DMS79 treated with DMSO at 0.1 percent for 48 hours (cell line): ENCODE data around the gene TJP3.

Experiments
- DNase-seq: peaks from one replicate; lab custom pipeline; 2025; lab: John Stamatoyannopoulos, UW

The TJP3 gene

GRCh38 chr19:3690551-3691371, 17.4 kb upstream of the TJP3 start:
- no peak for DNase-seq

DNA sequence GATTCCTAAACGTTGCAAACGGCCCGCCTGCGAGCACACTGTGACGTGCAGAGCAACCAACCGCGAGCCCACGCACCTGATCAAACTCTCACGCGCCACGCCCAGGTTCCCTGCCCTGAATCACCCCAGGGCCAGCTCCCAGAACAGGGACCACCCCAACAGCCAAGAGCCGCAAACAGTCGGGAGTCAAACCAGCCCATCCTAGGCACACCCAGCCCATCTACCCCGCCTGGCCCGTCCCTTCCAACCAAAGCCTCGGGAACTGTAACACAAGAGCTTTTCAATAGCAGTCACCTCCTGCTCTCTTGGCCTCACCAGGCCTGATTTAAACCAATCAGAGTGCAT, 16.8 kb upstream of the TJP3 start:
- DNase-seq = no peak

- DNase-seq = no peak
Measured at GRCh38 chr19:3691726-3692125, 16.5 kb upstream of the TJP3 start.

- DNase-seq = no peak
Measured at GRCh38 chr19:3692141-3693024, 15.8 kb upstream of the TJP3 start.

GRCh38 chr19:3693025-3693925, 14.9 kb upstream of the TJP3 start:
- DNase-seq = no peak

DNA sequence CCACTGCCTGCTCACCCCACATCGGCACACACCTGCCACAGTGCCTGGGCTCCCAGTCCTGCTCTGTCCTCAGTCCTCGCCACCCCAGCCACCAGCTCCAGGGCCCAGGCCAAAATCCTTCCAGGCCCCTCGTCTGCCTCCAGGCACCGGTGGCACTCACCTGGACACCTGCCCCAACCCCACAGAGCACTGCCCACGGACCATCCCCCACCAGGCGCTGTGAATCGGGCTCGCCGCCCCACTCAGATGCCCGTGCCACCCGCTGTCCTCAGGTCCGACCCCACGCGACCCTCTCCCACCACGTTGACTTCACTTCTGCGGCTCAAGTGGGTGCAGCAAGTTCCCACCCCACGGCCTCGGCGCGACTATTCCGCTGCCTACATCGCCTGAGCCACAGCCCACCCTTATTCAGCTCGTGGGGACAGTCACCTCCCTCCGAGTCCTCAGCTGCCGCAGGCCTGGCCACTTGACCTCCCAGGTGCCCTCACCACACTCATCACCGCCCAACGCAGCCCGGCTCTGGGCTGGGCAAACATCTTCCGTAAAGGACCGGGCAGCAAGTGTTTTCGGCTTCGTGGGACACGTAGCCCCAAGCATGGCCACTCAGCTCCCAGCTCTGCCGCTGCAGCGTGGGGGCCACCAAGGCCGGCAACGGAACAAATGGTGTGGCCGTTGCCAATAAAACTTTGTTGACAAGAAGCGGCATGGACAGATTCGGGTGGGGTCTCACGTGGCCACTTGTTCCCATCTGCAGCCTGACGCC, 13.6 kb upstream of the TJP3 start:
- DNase-seq = no peak

DNA sequence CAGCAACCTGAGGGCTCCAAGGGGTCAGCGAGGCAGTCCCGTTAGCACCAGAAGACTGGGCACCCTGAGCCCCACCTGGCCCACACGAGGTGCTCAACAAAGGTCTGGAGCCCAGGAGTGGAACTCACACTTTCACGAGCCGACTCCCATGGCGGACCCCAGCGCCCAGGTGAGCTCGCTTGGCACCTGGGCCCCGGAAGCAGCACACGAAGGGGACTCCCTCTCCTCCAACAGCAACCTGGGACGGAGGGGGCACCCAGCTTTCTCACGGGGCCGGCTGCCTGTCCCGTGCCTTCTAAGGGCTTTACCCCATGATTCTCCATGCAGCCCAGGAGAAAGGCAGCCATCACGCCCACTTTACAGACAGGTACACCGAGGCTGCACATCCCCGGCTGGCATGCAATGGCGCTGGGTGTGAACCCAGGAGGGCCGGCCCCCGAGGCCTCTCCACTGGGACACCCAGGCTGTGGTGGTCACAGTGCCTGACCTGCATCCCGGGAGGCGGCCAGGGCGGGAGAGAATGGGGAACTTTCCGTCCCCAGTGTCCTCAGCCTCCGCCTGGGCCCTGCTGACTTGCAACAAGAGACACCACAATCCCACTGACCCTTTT, 13.0 kb upstream of the TJP3 start:
- DNase-seq = no peak

- no peak for DNase-seq
Measured at GRCh38 chr19:3695986-3696659, 12.1 kb upstream of the TJP3 start.

DNA sequence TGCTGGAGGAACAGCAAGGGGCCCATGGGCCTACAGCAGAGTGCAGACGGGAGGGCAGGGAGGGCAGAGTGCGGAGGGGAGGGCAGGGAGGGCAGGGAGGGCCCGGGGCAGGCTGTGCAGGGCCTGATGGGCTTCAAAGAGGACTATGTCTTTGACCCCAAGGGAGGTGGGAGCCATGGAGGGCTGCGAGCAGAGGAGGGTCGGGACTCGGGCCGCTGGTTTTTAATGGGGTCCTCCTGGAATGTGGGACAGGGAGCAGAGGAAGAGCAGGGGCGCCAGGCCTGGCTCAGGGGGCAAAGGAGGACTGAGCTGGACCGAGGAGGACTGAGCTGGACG, 11.6 kb upstream of the TJP3 start:
- no peak for DNase-seq

GRCh38 chr19:3697094-3697493, 11.1 kb upstream of the TJP3 start:
- no peak for DNase-seq

DNA sequence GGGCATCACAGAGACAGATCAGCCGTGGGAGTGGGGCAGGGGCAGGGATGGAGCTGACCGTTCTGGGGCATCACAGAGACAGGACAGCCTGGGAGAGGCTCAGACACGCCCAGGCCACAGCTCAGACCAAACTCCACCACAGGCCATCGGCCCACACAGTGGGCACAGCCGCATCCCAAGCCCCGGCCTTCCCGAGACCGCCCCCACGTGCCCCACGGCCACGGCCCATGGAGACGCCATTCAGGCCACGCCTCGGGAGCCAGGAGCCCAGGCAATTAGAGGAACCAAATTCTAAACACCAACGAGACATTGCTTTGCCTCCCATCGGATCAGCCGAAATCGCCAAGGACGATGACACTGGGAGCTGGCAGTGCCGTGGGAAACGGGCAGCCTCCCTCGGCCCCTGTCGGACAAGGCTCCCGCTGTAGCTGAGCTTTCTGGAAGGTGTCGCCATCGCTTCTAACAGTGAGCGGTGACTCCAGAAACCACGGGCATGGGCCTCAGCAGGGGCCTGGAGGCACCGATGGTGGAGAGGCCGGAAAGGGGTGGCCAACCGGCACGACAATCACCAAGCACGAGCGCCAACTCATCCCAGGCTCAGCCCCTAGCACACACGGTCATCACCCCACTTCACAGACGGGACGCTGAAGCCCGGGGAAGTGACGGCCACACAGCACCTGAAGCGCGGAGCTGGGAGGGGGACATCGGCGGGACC, 10.4 kb upstream of the TJP3 start:
- DNase-seq = no peak

- DNase-seq = no peak
Measured at GRCh38 chr19:3698386-3698950, 9.7 kb upstream of the TJP3 start.

- DNase-seq = no peak
Measured at GRCh38 chr19:3698974-3699740, 9.0 kb upstream of the TJP3 start.

GRCh38 chr19:3699741-3700241, 8.4 kb upstream of the TJP3 start:
- no peak for DNase-seq

- peak; percentile 59 for DNase-seq
Measured at GRCh38 chr19:3700242-3701032, 7.7 kb upstream of the TJP3 start, which contains the start of gene PIP5K1C. TSS of gene PIP5K1C (minus strand) at chr19:3700468. CDS start at chr19:3700390, 78 bp downstream.

DNA sequence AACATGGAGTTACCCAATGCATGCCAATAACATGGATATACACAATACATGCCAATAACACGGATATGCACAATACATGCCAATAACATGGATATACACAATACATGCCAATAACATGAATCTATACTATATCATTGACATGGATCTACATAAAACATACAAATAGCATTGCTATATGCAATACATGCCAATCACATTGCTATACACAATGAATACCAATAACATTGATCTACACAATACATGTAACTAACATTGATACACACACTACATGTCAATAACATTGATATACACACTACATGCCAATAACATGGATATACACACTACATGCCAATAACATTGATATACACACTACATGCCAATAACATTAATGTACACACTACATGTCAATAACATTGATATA, 7.0 kb upstream of the TJP3 start:
- no peak for DNase-seq

DNA sequence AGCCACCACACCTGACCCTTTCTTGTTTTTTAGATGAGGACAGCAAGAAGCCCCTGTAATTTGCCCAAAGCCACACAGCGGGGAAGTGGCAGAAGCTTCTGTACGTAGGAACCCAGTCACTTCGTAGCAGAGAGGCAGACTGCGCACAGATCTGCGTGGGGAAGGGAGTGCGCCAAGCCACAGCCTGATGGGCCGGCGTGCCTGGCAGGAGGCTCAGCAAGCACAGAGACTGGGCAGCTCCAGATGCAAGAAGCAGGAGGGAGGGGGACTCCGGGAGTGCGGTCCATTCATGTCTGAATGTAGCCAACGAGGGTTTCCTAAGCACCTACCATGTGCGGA, 347 bp upstream of the TJP3 start:
- DNase-seq = no peak
